Fibroblast of villous mesenchyme (primary cell): ENCODE results near the gene SLC6A1. TPM values are rescaled to one million over a fixed set of nuclear protein-coding genes. Genes with fewer than 3 reads are reported as not detected.

Source experiments
- DNase-seq: peaks from one replicate; pipeline ENCODE4 v3.0.0-alpha.2; 2010; ENCODE audit warnings: low read depth
- H3K4me3 ChIP-seq: 2 replicates; pipeline ENCODE4 v1.5.1; 2011; ENCODE audit warnings: low read depth, mild to moderate bottlenecking, low read length
- total RNA-seq: library from RNA; depleted of rRNA; stranded (reverse); fragments of >200 nt; gene quantifications from 2 replicates; pipeline ENCODE4 v1.2.3, GENCODE V29; 2012
- TF ChIP-seq, protein P1 (sequence below): IDR thresholded peaks from 2 replicates; pipeline ENCODE4 v1.5.1; 2012; ENCODE audit warnings: low read depth, mild to moderate bottlenecking, low read length; ENCODE audit not compliant: insufficient read depth

Gene SLC6A1
- total RNA-seq, 1 donor = not detected

DNA sequence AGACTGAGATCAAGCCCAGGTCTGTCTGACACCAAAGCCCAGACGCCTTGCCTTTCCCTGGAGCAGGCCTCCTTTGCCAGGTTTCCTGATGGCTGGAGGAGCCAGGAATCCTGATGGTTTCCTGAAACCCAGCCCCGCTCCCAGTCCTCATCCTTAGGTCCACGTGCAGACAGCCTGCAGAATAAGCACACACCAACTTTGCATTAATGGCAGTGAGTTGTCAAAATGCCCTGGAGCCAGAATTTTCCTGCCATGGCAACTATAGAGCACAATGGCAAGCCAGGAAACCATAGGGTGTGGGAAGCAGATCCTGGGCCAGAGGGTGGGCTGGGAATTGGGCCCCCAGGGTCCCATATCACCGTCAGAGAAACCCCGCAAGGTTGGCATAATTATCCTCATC lies 94.3 kb downstream of the SLC6A1 start:
- DNase-seq = no peak
- TF ChIP-seq, protein P1, sequence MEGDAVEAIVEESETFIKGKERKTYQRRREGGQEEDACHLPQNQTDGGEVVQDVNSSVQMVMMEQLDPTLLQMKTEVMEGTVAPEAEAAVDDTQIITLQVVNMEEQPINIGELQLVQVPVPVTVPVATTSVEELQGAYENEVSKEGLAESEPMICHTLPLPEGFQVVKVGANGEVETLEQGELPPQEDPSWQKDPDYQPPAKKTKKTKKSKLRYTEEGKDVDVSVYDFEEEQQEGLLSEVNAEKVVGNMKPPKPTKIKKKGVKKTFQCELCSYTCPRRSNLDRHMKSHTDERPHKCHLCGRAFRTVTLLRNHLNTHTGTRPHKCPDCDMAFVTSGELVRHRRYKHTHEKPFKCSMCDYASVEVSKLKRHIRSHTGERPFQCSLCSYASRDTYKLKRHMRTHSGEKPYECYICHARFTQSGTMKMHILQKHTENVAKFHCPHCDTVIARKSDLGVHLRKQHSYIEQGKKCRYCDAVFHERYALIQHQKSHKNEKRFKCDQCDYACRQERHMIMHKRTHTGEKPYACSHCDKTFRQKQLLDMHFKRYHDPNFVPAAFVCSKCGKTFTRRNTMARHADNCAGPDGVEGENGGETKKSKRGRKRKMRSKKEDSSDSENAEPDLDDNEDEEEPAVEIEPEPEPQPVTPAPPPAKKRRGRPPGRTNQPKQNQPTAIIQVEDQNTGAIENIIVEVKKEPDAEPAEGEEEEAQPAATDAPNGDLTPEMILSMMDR = no peak
- H3K4me3 ChIP-seq = no peak overlapping the region

DNA sequence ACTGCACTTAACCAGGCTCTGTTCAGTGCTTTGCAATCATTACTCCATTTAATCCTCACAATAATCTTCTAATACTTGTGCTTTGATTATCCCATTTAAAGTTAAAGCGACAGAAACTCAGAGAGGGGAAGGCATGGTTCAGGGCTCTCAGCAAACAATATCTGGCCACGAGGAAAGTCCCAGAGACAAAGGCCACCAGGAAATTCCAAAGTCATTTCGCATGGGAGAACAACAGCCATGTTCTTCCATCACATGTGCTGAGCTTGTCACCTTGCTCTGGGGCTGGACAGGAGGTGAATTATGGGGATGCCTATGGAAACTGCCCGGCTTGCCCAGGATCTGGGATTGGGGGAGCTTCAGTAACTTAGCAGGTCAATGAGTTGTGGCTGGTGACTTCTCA lies 95.5 kb downstream of the SLC6A1 start:
- no peak overlapping the region for H3K4me3 ChIP-seq
- DNase-seq = no peak
- TF ChIP-seq, protein P1 = no peak

DNA sequence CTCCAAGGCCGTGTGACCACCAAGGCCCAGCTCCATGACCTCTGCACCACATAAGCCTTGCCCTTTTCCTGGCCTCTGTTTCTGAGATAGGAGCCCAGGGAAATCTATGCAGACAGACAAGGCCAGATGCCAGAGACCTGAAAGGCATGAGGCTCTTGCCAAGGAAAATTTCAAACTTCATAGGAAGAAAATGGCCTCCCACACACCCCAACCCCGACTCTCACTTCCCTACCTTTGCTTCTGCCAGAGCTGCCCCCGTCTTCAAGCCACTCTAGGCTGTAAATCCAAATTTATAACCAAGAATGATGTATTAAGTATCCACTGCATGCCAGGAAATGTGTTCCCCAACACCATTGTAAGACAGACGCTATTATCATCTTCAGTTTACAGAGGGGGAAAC lies 96.3 kb downstream of the SLC6A1 start:
- no peak overlapping the region for H3K4me3 ChIP-seq
- DNase-seq = no peak
- TF ChIP-seq, protein P1 = no peak

Other genes starting within 250 kb of the SLC6A1 start
- not detected in 2 replicates for gene SLC6A11, start 176.5 kb upstream of the SLC6A1 start, total RNA-seq
- gene HRH1, start 161.7 kb downstream of the SLC6A1 start, total RNA-seq = 13.2 and 26.8 TPM in 2 replicates